Measurements from ENCODE around the gene IL1RL1.
"Not testable (repeated sequence)": the region's sequence is repeated elsewhere in the genome, so short reads cannot be mapped to it uniquely, and the experiment has no call there.

DNA sequence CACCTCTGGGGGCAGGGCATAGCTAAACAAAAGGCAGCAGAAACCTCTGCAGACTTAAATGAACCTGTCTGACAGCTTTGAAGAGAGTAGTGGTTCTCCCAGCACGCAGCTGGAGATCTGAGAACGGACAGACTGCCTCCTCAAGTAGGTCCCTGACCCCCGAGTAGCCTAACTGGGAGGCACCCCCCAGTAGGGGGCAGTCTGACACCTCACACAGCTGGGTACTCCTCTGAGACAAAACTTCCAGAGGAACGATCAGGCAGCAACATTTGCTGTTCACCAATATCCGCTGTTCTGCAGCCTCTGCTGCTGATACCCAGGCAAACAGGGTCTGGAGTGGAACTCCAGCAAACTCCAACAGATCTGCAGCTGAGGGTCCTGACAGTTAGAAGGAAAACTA, 13.6 kb downstream of the IL1RL1 start:
- TF ChIP-seq CTCF (conservative IDR thresholded peaks at IDR 0.05; ENCODE audit: low read length); EZH2phosphoT487 (IDR thresholded peaks at IDR 0.05; ENCODE audit: borderline replicate concordance): not testable (repeated sequence)

Measured in Loucy (cell line).